D721Med (cell line): ENCODE data around the gene ARRDC3.
"Not testable (repeated sequence)": the region's sequence is repeated elsewhere in the genome, so short reads cannot be mapped to it uniquely, and the experiment has no call there.

Experiments
- DNase-seq: peaks from one replicate; pipeline ENCODE4 v3.0.0; 2011; ENCODE audit warnings: low spot score; ENCODE audit not compliant: insufficient read length
- FAIRE-seq: peaks from 2 replicates; lab custom pipeline; 2011; peaks lifted over from hg19 to GRCh38; lab: Jason Lieb, UNC
- TF ChIP-seq, protein P1 (sequence below): IDR thresholded peaks from 2 replicates; pipeline ENCODE4 v1.5.1; 2012; ENCODE audit warnings: mild to moderate bottlenecking, control low read depth; ENCODE audit not compliant: insufficient read depth; ENCODE audit errors: missing control alignments

ARRDC3 gene

DNA sequence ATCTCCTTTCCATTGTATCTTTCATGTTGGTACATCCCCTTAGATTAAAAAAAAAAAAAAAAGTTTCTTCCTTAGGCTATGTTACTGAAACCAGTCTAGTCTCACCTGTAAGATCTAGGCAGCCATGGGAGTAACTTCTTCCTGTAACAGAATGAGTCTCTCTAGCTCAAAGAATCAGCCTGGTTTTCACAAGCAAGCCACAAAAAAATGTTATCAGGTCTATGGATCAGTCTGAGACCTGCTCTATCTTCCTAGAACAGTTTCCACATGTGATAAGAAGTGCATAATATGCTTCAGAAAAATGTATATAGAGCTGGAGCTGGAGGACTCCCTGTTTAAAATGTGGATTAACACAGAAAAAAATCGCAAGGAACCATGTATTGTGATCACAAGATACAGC, 53.8 kb downstream of the ARRDC3 start:
- no peak for DNase-seq
- FAIRE-seq = no peak
- TF ChIP-seq, protein P1, sequence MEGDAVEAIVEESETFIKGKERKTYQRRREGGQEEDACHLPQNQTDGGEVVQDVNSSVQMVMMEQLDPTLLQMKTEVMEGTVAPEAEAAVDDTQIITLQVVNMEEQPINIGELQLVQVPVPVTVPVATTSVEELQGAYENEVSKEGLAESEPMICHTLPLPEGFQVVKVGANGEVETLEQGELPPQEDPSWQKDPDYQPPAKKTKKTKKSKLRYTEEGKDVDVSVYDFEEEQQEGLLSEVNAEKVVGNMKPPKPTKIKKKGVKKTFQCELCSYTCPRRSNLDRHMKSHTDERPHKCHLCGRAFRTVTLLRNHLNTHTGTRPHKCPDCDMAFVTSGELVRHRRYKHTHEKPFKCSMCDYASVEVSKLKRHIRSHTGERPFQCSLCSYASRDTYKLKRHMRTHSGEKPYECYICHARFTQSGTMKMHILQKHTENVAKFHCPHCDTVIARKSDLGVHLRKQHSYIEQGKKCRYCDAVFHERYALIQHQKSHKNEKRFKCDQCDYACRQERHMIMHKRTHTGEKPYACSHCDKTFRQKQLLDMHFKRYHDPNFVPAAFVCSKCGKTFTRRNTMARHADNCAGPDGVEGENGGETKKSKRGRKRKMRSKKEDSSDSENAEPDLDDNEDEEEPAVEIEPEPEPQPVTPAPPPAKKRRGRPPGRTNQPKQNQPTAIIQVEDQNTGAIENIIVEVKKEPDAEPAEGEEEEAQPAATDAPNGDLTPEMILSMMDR = no peak

DNA sequence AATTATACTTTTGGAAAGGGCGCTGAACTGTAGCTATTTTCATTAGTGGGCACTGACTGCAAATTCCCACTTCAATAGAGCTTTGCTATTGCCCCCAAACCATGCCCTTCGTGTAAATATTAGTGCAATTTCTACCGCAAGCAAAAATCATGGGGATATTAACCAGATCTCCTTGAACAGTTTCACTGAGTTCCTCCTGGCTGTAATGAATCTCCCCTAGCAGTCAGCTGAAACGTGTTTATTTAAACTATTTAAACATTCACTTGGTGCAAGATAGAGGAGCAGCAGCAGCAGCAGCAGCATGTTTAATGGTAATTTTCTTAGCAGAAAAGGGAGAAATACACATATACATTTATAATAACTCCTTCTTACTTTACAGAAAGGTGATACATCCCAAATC, 54.4 kb downstream of the ARRDC3 start:
- FAIRE-seq (no peak), DNase-seq (no peak)
- TF ChIP-seq, protein P1 = no peak

- FAIRE-seq = not testable (repeated sequence)
These were observed 60.1 kb downstream of the ARRDC3 start for GRCh38 chr5:91322981-91323380.

GRCh38 chr5:91319667-91320066, 63.5 kb downstream of the ARRDC3 start:
- TF ChIP-seq, protein P1 = no peak
- DNase-seq (no peak), FAIRE-seq (no peak)

More at GRCh38 chr5:91322981-91323380, 60.1 kb downstream of the ARRDC3 start:
- DNase-seq = not testable (repeated sequence)

DNA sequence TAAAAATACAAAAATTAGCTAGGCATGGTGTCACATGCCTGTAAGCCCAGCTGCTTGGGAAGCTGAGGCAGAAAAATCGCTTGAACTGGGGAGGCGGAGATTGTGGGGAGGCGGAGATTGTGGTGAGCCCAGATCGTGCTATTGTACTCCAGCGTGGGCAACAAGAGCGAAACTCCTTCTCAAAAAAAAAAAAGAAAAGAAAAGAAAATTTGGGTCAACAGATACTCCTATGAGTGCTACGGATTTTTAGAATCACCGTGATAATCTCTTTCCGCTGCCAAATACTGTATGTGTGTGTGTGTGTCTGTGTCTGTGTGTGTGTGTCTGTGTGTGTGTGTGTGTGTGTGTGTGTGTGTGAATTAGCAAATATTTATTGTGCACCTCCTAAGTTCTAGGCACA, 64.4 kb downstream of the ARRDC3 start:
- no peak for DNase-seq
- FAIRE-seq = no peak
- TF ChIP-seq, protein P1 = no peak
